Neural cell (in vitro differentiated cells): ENCODE measurements around the gene TMEM117. TPM values are rescaled to one million over a fixed set of nuclear protein-coding genes. Genes with fewer than 3 reads are reported as not detected.

Experiments used
- H2AFZ ChIP-seq: fragments of 200-600, 300-800 bp; sonication (generic), shearing (Covaris generic); 2 replicates; pipeline ENCODE4 v1.6.0; 2014; ENCODE audit warnings: low read depth, mild to moderate bottlenecking, antibody characterized with exemption, low read length, moderate library complexity
- H3F3A ChIP-seq: fragments of 200-600 bp; shearing (Covaris generic); 2 replicates; pipeline ENCODE4 v1.6.1; 2016; ENCODE audit warnings: mild to moderate bottlenecking, moderate library complexity, mixed read lengths, antibody characterized with exemption, low read length; ENCODE audit not compliant: insufficient read depth, poor library complexity, severe bottlenecking
- H3K27ac ChIP-seq: fragments of 200-600, 300-800 bp; sonication (generic), shearing (Covaris generic); 2 replicates; pipeline ENCODE4 v1.5.1; 2014; ENCODE audit warnings: mild to moderate bottlenecking, low read length, moderate library complexity
- H3K27me3 ChIP-seq: fragments of 300-800, 200-600 bp; sonication (generic), shearing (Covaris generic); 2 replicates; pipeline ENCODE4 v1.6.0; 2014; ENCODE audit warnings: mild to moderate bottlenecking, low read depth, low read length, moderate library complexity; ENCODE audit not compliant: insufficient read depth
- H3K36me3 ChIP-seq: fragments of 300-800, 200-600 bp; sonication (generic), shearing (Covaris generic); 2 replicates; pipeline ENCODE4 v1.5.1; 2014; ENCODE audit warnings: mild to moderate bottlenecking, antibody characterized with exemption, low read length, moderate library complexity; ENCODE audit not compliant: insufficient read depth
- H3K4me2 ChIP-seq: fragments of 300-800, 200-600 bp; sonication (generic), shearing (Covaris generic); 2 replicates; pipeline ENCODE4 v1.6.0; 2014; ENCODE audit warnings: mild to moderate bottlenecking, low read length
- H3K4me3 ChIP-seq: fragments of 300-800, 200-600 bp; sonication (generic), shearing (Covaris generic); 2 replicates; pipeline ENCODE4 v1.5.1; 2014; ENCODE audit warnings: mild to moderate bottlenecking, low read length, moderate library complexity
- H3K79me2 ChIP-seq: fragments of 200-600 bp; shearing (Covaris generic); replicated peaks from 2 replicates; pipeline ENCODE4 v1.6.0; 2014; ENCODE audit warnings: mild to moderate bottlenecking, low read length, moderate library complexity; ENCODE audit not compliant: insufficient read depth
- H3K9ac ChIP-seq: fragments of 300-800, 200-600 bp; sonication (generic), shearing (Covaris generic); 2 replicates; pipeline ENCODE4 v1.6.1; 2016; ENCODE audit warnings: mild to moderate bottlenecking, low read length, mixed read lengths
- H3K9me2 ChIP-seq: fragments of 200-600 bp; shearing (Covaris generic); 2 replicates; pipeline ENCODE4 v1.6.1; 2016; ENCODE audit warnings: mild to moderate bottlenecking, low read length, mixed read lengths; ENCODE audit not compliant: insufficient read depth
- H3K9me3 ChIP-seq: fragments of 200-600, 300-800 bp; sonication (generic), shearing (Covaris generic); 2 replicates; pipeline ENCODE4 v1.6.1; 2016; ENCODE audit warnings: mild to moderate bottlenecking, mixed run types, low read length, moderate library complexity, mixed read lengths
- H4K20me1 ChIP-seq: fragments of 200-600 bp; shearing (Covaris generic); 2 replicates; pipeline ENCODE4 v1.6.1; 2016; ENCODE audit warnings: mild to moderate bottlenecking, mixed run types; ENCODE audit not compliant: insufficient read depth
- CTCF ChIP-seq: fragments of 450-650 bp; IDR thresholded peaks from 2 replicates; pipeline ENCODE4 v1.5.1; 2014; ENCODE audit warnings: antibody characterized with exemption, mild to moderate bottlenecking, moderate library complexity; ENCODE audit not compliant: poor library complexity, severe bottlenecking
- EP300 ChIP-seq: fragments of 450-650 bp; conservative IDR thresholded peaks from 2 replicates; pipeline ENCODE4 v1.6.1; 2014; ENCODE audit warnings: antibody characterized with exemption, mild to moderate bottlenecking, moderate library complexity; ENCODE audit not compliant: poor library complexity, severe bottlenecking
- EZH2 ChIP-seq: fragments of 200-600, 300-800 bp; shearing (Covaris generic), sonication (generic); IDR thresholded peaks from 2 replicates; pipeline ENCODE4 v1.6.1; 2014; ENCODE audit warnings: antibody characterized with exemption, low read length, borderline replicate concordance, mild to moderate bottlenecking; ENCODE audit not compliant: insufficient read depth, poor library complexity, severe bottlenecking
- MXI1 ChIP-seq: fragments of 450-650 bp; conservative IDR thresholded peaks from 2 replicates; pipeline ENCODE4 v1.6.1; 2014; ENCODE audit warnings: antibody characterized with exemption, mild to moderate bottlenecking; ENCODE audit not compliant: poor library complexity, severe bottlenecking
- POLR2AphosphoS5 ChIP-seq: IDR thresholded peaks from 2 replicates; pipeline ENCODE4 v1.6.1; 2012
- RAD21 ChIP-seq: fragments of 450-650 bp; conservative IDR thresholded peaks from 2 replicates; pipeline ENCODE4 v1.6.1; 2014; ENCODE audit warnings: antibody characterized with exemption, mild to moderate bottlenecking, moderate library complexity
- SMC3 ChIP-seq: fragments of 450-650 bp; conservative IDR thresholded peaks from 2 replicates; pipeline ENCODE4 v1.6.1; 2014; ENCODE audit warnings: antibody characterized with exemption, mild to moderate bottlenecking, moderate library complexity; ENCODE audit not compliant: poor library complexity
- TAF1 ChIP-seq: IDR thresholded peaks from 2 replicates; pipeline ENCODE4 v1.6.1; 2012; ENCODE audit warnings: low read depth
- polyA plus RNA-seq: library from polyadenylated mRNA; depleted of rRNA; stranded (reverse); fragments of >200 nt; gene quantifications from 2 replicates; pipeline ENCODE4 v1.2.3, GENCODE V29; 2014
- TF ChIP-seq, protein P1 (sequence below): IDR thresholded peaks from 2 replicates; pipeline ENCODE4 v1.6.1; 2012; ENCODE audit warnings: borderline replicate concordance

The TMEM117 gene
- polyA plus RNA-seq, 1 donor from 2014 or later = 5.3 TPM

DNA sequence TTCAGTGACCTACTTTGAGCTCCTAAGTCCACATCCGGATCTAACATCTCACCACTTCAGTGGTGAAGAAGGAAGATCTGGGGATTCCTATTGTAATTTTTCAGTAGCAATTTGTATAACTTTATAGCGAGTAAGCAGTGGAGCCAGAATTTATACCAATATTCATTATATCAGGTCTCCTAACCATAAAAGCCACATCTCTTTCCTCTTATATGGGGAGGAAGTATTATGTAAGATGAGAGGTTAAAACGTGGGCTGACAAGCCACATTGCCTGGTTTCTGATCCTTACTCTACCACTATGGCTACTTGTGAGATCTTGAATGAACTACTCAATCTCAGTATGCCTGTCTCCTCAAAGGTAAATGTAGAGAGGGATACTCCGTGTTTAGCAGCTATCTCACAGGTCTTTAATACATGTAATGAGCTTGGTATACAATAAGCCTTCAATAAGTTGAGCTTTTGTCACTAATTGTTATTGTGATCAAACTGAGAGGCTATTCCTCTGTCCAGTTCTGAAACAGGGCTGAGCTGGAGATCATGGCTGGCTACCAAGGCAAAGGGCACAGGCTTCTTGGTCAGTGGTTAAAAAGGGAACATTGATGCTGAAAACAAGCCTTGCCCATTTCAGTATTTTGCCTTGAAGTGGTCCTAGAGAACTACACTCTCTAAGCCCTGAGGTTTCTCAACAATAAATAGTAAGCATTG lies 3.3 kb upstream of the TMEM117 start:
- Histone ChIP-seq H3K27me3 (peaks cover 24% of the 10 kb centered on the region), H2AFZ (no peak overlapping the region), H3K36me3 (no peaks in the 10 kb centered on the region), H3K9ac (no peak overlapping the region), H3K79me2 (no peaks in the 10 kb centered on the region), H4K20me1 (no peaks in the 10 kb centered on the region), H3K4me3 (no peak overlapping the region), H3K4me2 (no peak overlapping the region), H3F3A (no peaks in the 10 kb centered on the region), H3K27ac (no peak overlapping the region), H3K9me2 (no peaks in the 10 kb centered on the region), H3K9me3 (no peaks in the 10 kb centered on the region)
- TF ChIP-seq EZH2 = no peak
- no peak for TF ChIP-seq CTCF
- TF ChIP-seq EP300 = no peak
- no peak for TF ChIP-seq MXI1

DNA sequence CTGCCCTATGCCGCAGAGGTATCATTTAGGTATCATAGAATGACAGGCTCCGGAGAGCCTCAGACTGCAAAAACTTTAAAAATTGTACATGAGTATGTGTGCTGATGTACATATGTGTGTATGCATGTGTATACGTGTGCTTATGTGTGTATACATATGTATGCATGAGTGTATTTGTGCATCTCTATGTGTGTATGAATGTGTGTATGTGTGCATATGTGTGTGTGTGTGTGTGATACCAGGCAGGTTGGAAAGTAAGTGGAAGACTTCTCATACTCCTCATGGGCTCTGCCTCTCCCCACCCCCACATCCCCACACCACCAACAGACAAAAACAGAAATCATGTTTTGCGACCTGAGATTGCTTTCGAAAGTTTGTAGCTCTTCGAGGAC lies 621 bp upstream of the TMEM117 start:
- peaks cover 24% of the 10 kb centered on the region for H3K27me3 ChIP-seq
- no peaks in the 10 kb centered on the region for H3K9me2 ChIP-seq
- H3K79me2 ChIP-seq = no peaks in the 10 kb centered on the region
- H3K9ac ChIP-seq = peak overlapping the region; percentile 63
- peak overlapping the region; percentile 75 for H3K4me3 ChIP-seq
- no peak overlapping the region for H3K4me2 ChIP-seq
- no peaks in the 10 kb centered on the region for H3F3A ChIP-seq
- H4K20me1 ChIP-seq = no peaks in the 10 kb centered on the region
- no peak overlapping the region for H2AFZ ChIP-seq
- H3K36me3 ChIP-seq = no peaks in the 10 kb centered on the region
- no peaks in the 10 kb centered on the region for H3K9me3 ChIP-seq
- TF ChIP-seq EZH2 = no peak
- TF ChIP-seq SMC3 = no peak
- TF ChIP-seq CTCF = no peak
- no peak for TF ChIP-seq MXI1
- TF ChIP-seq TAF1 = no peak
- TF ChIP-seq POLR2AphosphoS5 = no peak
- TF ChIP-seq, protein P1, sequence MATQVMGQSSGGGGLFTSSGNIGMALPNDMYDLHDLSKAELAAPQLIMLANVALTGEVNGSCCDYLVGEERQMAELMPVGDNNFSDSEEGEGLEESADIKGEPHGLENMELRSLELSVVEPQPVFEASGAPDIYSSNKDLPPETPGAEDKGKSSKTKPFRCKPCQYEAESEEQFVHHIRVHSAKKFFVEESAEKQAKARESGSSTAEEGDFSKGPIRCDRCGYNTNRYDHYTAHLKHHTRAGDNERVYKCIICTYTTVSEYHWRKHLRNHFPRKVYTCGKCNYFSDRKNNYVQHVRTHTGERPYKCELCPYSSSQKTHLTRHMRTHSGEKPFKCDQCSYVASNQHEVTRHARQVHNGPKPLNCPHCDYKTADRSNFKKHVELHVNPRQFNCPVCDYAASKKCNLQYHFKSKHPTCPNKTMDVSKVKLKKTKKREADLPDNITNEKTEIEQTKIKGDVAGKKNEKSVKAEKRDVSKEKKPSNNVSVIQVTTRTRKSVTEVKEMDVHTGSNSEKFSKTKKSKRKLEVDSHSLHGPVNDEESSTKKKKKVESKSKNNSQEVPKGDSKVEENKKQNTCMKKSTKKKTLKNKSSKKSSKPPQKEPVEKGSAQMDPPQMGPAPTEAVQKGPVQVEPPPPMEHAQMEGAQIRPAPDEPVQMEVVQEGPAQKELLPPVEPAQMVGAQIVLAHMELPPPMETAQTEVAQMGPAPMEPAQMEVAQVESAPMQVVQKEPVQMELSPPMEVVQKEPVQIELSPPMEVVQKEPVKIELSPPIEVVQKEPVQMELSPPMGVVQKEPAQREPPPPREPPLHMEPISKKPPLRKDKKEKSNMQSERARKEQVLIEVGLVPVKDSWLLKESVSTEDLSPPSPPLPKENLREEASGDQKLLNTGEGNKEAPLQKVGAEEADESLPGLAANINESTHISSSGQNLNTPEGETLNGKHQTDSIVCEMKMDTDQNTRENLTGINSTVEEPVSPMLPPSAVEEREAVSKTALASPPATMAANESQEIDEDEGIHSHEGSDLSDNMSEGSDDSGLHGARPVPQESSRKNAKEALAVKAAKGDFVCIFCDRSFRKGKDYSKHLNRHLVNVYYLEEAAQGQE = no peak
- no peak for TF ChIP-seq RAD21
- no peak for TF ChIP-seq EP300
- no peak overlapping the region for H3K27ac ChIP-seq
